HG03045 (cell line): ENCODE measurements around the gene APEX1.
"Not testable (repeated sequence)": the region's sequence is repeated elsewhere in the genome, so short reads cannot be mapped to it uniquely, and the experiment has no call there.

ENCODE experiments used
- ATAC-seq: cut with Tn5 transposase; IDR thresholded peaks from one replicate; pipeline ENCODE4 v1.9.1; 2021; ENCODE audit warnings: mild to moderate bottlenecking, moderate library complexity; ENCODE audit not compliant: unreplicated experiment

The APEX1 gene

DNA sequence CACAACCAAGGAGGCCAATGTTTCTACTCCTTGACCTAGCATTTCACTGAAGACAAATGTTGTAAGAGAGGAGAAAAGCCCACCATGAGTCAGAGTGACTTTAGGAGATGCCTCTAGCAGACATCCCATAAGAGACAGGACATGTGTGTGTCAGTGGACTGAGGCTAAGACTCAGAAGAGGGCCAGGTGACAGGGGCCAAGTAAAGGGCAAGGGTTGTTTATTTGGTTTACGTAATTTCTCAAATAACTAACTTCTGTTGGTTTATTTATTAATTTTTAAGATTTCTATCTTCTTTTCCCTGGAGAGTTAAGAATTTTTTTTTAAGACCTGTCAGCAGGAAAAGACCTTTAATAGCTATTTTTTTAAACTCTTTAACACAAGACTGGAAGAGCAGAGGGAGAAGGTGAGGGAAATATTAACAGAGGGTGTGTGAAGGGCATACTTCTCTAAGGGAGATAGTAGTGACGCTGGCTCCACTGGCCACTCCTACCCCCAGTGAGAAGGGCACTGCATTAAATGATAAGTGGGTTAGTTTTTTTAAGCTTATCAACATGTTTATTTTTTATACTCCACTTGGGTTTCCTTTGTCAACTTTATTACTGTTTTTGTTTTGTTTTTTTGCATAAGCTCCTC, 17.6 kb downstream of the APEX1 start:
- no peak for ATAC-seq

- ATAC-seq = no peak
Measured at GRCh38 chr14:20476776-20477175, 21.8 kb downstream of the APEX1 start.

- no peak for ATAC-seq
Measured at GRCh38 chr14:20477211-20477876, 22.3 kb downstream of the APEX1 start.

DNA sequence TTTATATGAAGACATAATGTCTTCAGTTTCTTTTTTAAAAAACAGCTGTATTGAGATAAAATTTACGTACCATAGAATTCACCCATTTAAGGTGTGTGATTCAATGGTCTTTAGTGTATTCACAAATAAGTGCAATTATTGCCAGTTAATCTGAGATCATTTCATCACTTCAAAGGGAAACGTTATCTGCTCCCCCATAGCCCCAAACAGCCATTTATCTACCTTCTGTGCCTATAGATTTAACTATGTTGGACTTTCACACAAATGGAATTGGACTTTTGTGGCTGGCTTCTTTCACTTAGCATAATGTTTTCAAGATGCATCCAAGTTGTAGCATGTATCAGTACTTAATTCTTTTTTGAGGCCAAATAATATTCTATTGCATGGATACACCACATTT, 23.9 kb downstream of the APEX1 start:
- no peak for ATAC-seq

DNA sequence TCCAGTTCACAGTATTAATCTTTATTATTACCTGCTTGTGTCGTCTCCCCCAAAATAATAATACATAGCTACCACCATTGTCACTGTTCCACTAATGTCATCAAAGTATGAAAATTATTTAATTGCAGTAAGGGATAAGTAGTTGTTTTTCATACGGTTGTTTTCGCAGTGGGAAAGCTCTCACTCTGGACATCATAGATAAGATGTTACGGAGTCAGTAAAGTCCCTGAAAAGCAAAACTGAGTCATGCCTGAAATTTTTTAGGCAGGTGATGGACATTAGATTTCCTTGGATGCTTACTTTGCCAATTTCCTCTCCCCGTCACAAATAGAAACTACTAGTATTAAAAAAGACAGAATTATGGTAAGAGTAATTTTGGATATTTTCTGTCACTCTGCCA, 27.4 kb downstream of the APEX1 start:
- ATAC-seq = no peak

- ATAC-seq = no peak
Measured at GRCh38 chr14:20485900-20486299, 30.9 kb downstream of the APEX1 start.

- no peak for ATAC-seq
Measured at GRCh38 chr14:20486684-20487395, 31.8 kb downstream of the APEX1 start.

- ATAC-seq = no peak
Measured at GRCh38 chr14:20487396-20487725, 32.3 kb downstream of the APEX1 start.

- no peak for ATAC-seq
Measured at GRCh38 chr14:20489093-20489994, 34.3 kb downstream of the APEX1 start.

DNA sequence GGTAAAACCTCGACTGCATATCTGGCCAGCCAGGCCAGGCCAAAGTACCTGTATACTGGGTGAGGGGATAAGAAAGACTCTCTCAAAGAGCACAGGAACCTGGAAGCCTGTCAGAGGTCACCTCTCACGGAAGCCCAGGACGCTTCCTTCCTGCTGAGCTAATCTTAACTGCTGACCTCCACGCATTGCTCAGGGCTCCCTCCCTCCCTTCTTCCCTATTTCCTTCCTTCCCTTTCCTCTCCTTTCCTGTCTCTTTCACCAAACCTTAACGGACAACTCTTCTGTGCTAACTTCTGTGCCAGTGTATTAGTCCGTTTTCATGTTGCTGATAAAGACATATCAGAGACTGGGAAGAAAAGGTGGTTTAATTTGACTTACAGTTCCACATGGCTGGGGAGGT, 35.5 kb downstream of the APEX1 start:
- no peak for ATAC-seq

DNA sequence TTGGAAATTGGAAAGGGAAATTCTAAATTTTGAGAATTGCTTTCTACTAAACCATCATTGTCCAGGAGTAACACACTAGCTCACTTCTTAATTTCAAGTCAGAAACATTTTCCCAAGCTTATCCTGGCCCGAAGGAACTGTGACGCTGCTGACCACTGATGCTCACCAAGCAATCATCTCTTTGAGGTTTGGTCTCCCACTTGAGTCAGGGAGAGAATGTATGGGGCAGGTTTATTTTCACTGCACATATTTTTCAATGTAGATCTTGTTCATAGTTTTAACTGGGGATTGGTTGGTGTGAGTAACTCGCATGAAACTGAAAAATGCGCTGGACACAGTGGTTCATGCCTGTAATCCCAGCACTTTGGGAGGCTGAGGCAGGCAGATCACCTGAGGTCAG, 37.5 kb downstream of the APEX1 start:
- no peak for ATAC-seq

DNA sequence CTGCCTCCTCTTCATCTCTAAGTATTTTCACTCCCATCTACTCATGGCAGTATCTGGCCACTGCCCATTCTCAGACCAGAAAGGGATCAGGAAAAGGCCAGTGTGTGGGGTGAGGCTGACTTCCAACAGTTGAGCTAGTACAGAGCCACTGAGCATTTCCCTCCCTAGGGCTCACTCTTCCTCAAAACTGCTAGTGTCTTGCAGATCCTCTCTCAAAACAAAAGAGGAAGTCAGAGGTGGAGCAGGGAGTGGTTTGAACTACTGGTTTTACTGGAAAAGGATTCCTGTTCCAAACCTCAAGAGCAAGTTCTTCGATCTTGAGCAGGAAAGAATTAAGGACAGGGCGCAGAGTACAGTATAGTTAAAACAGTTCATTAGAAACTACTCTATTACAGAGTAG, 38.6 kb downstream of the APEX1 start:
- ATAC-seq = no peak

DNA sequence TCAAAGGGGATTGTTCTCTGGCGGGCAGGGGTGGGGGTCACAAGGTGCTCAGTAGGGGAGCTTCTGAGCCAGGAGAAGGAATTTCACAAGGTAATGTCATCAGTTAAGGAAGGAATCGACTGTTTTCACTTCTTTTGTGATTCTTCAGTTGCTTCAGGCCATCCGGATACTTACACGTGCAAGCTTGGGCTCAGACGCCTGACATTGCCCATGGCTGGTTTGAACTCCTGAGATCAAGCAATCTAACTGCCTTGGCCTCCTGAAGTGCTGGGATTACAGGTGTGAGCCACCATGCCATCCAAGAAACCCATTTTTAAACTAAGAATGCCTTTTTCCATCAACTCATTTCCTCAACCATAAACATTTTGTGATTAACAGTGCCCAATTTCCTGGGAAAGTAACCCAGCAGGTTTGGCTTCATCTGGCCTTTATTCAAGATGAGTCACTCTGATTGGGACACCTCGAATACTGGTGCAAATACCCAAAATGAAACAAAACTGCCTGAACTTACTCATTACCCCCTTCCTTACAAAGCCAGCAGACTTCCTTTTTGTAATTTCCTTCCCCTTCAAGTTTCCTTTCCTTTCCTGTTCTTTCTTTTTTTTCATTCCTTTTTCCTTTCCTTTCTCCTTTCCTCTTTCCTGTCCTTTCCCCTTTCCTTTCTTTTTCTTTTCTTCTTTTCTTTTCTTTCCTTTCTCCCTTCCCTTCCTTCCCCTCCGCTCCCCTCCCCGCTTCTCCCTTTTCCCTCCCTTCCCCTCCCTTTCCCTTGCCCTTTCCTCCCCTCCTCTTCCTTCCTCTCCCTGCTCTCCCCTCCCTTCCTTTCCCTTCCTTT, 40.1 kb downstream of the APEX1 start:
- ATAC-seq = no peak

DNA sequence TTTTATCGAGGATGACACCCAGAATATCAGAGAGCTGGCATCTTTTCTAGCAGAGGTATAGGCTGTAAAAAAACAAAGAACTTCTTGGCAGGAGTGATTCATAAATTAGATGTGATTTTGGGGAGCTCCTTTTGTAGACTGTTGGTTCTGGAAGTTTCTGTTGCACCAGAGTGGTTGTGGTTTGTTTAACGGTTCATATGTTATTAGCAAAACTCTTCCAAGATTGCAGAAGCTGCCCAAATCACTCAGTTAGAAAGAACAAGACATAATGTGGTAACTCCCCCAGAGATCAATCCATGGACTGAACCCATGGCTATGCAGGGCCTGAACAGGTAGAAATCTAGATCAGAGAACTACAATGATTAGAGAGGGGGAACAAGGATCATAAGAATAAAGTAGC, 43.6 kb downstream of the APEX1 start:
- no peak for ATAC-seq

DNA sequence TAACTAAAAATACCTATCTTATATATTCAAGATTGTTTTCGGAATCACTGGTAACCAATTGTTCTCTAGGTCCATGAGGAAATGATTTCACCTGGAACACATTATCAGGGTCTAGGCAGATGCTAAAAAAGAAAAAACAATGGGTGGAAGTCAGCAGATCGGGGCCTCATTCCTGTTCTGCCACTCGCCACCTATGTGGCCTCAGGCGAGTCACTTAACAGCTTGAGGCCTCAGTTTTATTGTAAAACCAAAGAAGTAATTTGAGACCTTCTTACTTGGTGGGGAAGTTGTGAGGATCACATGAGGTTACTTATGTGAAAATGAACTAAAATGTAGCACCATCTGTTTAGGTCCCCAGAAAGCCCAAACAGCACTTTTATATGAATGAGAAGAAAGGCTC, 44.1 kb downstream of the APEX1 start:
- no peak for ATAC-seq

- no peak for ATAC-seq
Measured at GRCh38 chr14:20499881-20500280, 44.9 kb downstream of the APEX1 start.

GRCh38 chr14:20501346-20501745, 46.3 kb downstream of the APEX1 start:
- ATAC-seq = no peak

DNA sequence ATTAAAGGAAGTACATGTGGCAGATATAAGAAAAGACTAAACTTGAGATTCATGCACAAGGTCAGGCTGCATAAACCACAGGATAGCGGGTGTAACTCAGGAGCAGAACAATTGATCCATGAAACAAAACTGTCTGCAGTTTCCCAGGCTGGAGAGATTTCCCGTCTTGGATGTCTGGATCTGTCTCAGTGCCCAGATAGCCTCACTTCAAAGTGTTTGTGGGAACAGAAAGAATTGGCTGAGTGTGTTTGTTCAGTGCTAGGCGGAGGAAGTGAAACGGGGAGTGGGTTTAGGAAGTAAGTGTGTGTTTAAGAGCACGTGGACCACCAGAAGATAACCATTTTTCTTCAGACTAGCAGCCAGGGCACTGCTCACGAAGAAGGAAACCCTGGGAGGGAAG, 48.9 kb downstream of the APEX1 start:
- ATAC-seq = no peak

- ATAC-seq = not testable (repeated sequence)
Measured at GRCh38 chr14:20506276-20506675, 51.2 kb downstream of the APEX1 start.

DNA sequence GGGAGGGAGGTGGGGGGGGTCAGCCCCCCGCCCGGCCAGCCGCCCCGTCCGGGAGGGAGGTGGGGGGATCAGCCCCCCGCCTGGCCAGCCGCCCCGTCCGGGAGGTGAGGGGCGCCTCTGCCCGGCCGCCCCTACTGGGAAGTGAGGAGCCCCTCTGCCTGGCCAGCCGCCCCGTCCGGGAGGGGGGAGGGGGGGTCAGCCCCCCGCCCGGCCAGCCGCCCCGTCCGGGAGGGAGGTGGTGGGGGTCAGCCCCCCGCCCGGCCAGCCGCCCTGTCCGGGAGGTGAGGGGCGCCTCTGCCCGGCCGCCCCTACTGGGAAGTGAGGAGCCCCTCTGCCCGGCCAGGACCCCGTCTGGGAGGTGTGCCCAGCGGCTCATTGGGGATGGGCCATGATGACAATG, 51.7 kb downstream of the APEX1 start:
- not testable (repeated sequence) for ATAC-seq
